Mesendoderm (in vitro differentiated cells): ENCODE results near the gene RPS6KA5.

Experiments used
- DNase-seq: peaks from one replicate; pipeline ENCODE4 v3.0.0; 2013
- H2AK5ac ChIP-seq: 2 replicates; pipeline ENCODE4 v1.6.1; 2013; ENCODE audit warnings: low read length, inconsistent platforms
- H2BK120ac ChIP-seq: 2 replicates; pipeline ENCODE4 v1.6.1; 2013; ENCODE audit warnings: low read depth, mild to moderate bottlenecking, low read length, moderate library complexity, mixed read lengths
- H2BK15ac ChIP-seq: replicated peaks from 2 replicates; pipeline ENCODE4 v1.6.1; 2013; ENCODE audit warnings: low read depth, mild to moderate bottlenecking, moderate library complexity
- H2BK5ac ChIP-seq: 2 replicates; pipeline ENCODE4 v1.6.1; 2013; ENCODE audit warnings: low read length, inconsistent platforms
- H3K18ac ChIP-seq: 2 replicates; pipeline ENCODE4 v1.6.1; 2013; ENCODE audit warnings: mild to moderate bottlenecking, low read length, mixed read lengths
- H3K23ac ChIP-seq: one replicate; pipeline ENCODE4 v1.6.1; 2013; ENCODE audit warnings: low read length
- H3K27ac ChIP-seq: 2 replicates; pipeline ENCODE4 v1.5.1; 2013; ENCODE audit warnings: low read depth, mild to moderate bottlenecking, inconsistent platforms, low read length, moderate library complexity
- H3K27me3 ChIP-seq: 2 replicates; pipeline ENCODE4 v1.6.1; 2013; ENCODE audit warnings: low read length, control low read depth, mild to moderate bottlenecking, inconsistent platforms; ENCODE audit not compliant: insufficient read depth, poor library complexity
- H3K36me3 ChIP-seq: 2 replicates; pipeline ENCODE4 v1.6.1; 2013; ENCODE audit warnings: low read length, inconsistent platforms; ENCODE audit not compliant: control insufficient read depth, insufficient read depth
- H3K4ac ChIP-seq: one replicate; pipeline ENCODE4 v1.6.1; 2013; ENCODE audit warnings: low read depth, mild to moderate bottlenecking, low read length, moderate library complexity
- H3K4me1 ChIP-seq: 2 replicates; pipeline ENCODE4 v1.6.1; 2013; ENCODE audit warnings: low read depth, low read length, inconsistent platforms; ENCODE audit not compliant: control insufficient read depth
- H3K4me2 ChIP-seq: 2 replicates; pipeline ENCODE4 v1.6.1; 2013; ENCODE audit warnings: low read length
- H3K4me3 ChIP-seq: 2 replicates; pipeline ENCODE4 v1.5.1; 2013; ENCODE audit warnings: mild to moderate bottlenecking, low read length
- H3K56ac ChIP-seq: one replicate; pipeline ENCODE4 v1.6.1; 2013; ENCODE audit warnings: low read length
- H3K79me1 ChIP-seq: 2 replicates; pipeline ENCODE4 v1.6.1; 2013; ENCODE audit warnings: low read length, inconsistent platforms
- H3K79me2 ChIP-seq: 2 replicates; pipeline ENCODE4 v1.6.1; 2013; ENCODE audit warnings: mild to moderate bottlenecking, low read length; ENCODE audit not compliant: control insufficient read depth, insufficient read depth
- H3K9ac ChIP-seq: 2 replicates; pipeline ENCODE4 v1.6.1; 2013; ENCODE audit warnings: low read length, inconsistent platforms
- H4K5ac ChIP-seq: one replicate; pipeline ENCODE4 v1.6.1; 2013; ENCODE audit warnings: low read length
- H4K8ac ChIP-seq: one replicate; pipeline ENCODE4 v1.6.1; 2013; ENCODE audit warnings: low read depth, mild to moderate bottlenecking, control low read depth, low read length, moderate library complexity
- WGBS: extraction: QIAGEN DNeasy Blood & Tissue Kit; methylation state at CpG from one replicate; pipeline ENCODE4 v1.1.7; 2013; ENCODE audit warnings: low lambda C conversion rate, missing lambda C conversion rate; ENCODE audit not compliant: insufficient coverage; ENCODE audit errors: extremely low coverage; 5-methylcytosine and 5-hydroxymethylcytosine counted together

The RPS6KA5 gene

GRCh38 chr14:90976101-90976500 lies 84.3 kb downstream of the RPS6KA5 start:
- no peak overlapping the region for H3K27ac ChIP-seq
- H4K8ac ChIP-seq = no peak overlapping the region
- no peak overlapping the region for H3K4me2 ChIP-seq
- no peaks in the 10 kb centered on the region for H3K27me3 ChIP-seq
- no peaks in the 10 kb centered on the region for H3K4me1 ChIP-seq
- no peak overlapping the region for H3K23ac ChIP-seq
- H3K4ac ChIP-seq = no peak overlapping the region
- WGBS = no CpG with 5 or more reads among the region's 3 CpGs
- H3K36me3 ChIP-seq = no peaks in the 10 kb centered on the region
- no peak overlapping the region for H3K9ac ChIP-seq
- no peak overlapping the region for H2BK15ac ChIP-seq
- H2BK120ac ChIP-seq = no peak overlapping the region
- H3K56ac ChIP-seq = no peak overlapping the region
- H2BK5ac ChIP-seq = no peak overlapping the region
- no peak for DNase-seq
- H3K79me1 ChIP-seq = no peaks in the 10 kb centered on the region
- no peak overlapping the region for H4K5ac ChIP-seq
- no peak overlapping the region for H3K18ac ChIP-seq
- no peak overlapping the region for H2AK5ac ChIP-seq
- no peaks in the 10 kb centered on the region for H3K79me2 ChIP-seq
- no peak overlapping the region for H3K4me3 ChIP-seq

GRCh38 chr14:90971687-90972086 lies 88.8 kb downstream of the RPS6KA5 start:
- H3K18ac ChIP-seq = no peak overlapping the region
- H4K5ac ChIP-seq = no peak overlapping the region
- H3K79me1 ChIP-seq = no peaks in the 10 kb centered on the region
- no peak overlapping the region for H2BK5ac ChIP-seq
- no peak overlapping the region for H3K4ac ChIP-seq
- no peak overlapping the region for H4K8ac ChIP-seq
- no peaks in the 10 kb centered on the region for H3K4me1 ChIP-seq
- no peak overlapping the region for H3K27ac ChIP-seq
- H3K9ac ChIP-seq = no peak overlapping the region
- H3K56ac ChIP-seq = no peak overlapping the region
- no peak for DNase-seq
- no peak overlapping the region for H2BK120ac ChIP-seq
- no peaks in the 10 kb centered on the region for H3K79me2 ChIP-seq
- H3K27me3 ChIP-seq = no peaks in the 10 kb centered on the region
- H3K23ac ChIP-seq = no peak overlapping the region
- H3K4me2 ChIP-seq = no peak overlapping the region
- H2BK15ac ChIP-seq = no peak overlapping the region
- H2AK5ac ChIP-seq = no peak overlapping the region
- no peaks in the 10 kb centered on the region for H3K36me3 ChIP-seq
- H3K4me3 ChIP-seq = no peak overlapping the region

- WGBS = no CpG with 5 or more reads among the region's 1 CpG
- no peak overlapping the region for H4K8ac ChIP-seq
Measured at GRCh38 chr14:90970167-90970600, 90.3 kb downstream of the RPS6KA5 start.

DNA sequence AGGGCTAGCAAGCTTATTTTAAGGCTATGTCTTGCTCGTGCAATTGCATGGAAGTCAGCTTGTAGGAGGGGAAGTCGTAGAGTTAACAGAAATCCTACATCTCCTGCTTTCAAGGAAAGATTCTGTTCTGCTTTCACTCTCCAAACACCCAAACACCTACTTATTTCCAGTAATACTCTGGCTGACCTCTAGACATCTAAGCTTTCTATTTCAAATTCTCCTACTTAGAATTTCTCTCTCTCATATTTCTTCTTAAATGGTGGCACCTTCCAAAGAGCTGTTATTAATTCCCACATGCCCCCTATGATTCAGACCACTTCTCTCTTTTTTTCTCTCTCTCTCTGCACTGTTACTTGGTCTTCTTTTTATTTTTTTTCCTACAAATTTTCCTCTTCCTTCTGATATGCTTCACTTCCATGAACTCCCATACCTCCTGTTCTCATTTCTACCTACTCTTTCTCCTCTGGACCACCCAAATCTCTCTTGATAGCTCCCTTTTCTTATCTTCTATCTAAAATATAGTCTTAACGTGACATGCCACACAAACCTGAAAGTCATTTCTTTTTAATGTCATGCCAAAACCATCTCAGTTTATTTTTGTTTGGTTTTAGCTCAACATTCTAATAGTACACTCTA lies 90.8 kb downstream of the RPS6KA5 start:
- H4K8ac ChIP-seq = no peak overlapping the region
- H3K4me2 ChIP-seq = no peak overlapping the region
- no peak overlapping the region for H4K5ac ChIP-seq
- H3K4me1 ChIP-seq = no peaks in the 10 kb centered on the region
- H2BK5ac ChIP-seq = no peak overlapping the region
- H3K79me2 ChIP-seq = no peaks in the 10 kb centered on the region
- H3K18ac ChIP-seq = no peak overlapping the region
- no peak overlapping the region for H3K27ac ChIP-seq
- H3K36me3 ChIP-seq = no peaks in the 10 kb centered on the region
- H3K9ac ChIP-seq = no peak overlapping the region
- H3K4ac ChIP-seq = no peak overlapping the region
- H3K23ac ChIP-seq = no peak overlapping the region
- no peak overlapping the region for H3K4me3 ChIP-seq
- no peak overlapping the region for H2BK120ac ChIP-seq
- no peak overlapping the region for H3K56ac ChIP-seq
- no peak for DNase-seq
- H3K79me1 ChIP-seq = no peaks in the 10 kb centered on the region
- no peak overlapping the region for H2AK5ac ChIP-seq
- no peaks in the 10 kb centered on the region for H3K27me3 ChIP-seq
- WGBS = no CpG with 5 or more reads among the region's 3 CpGs
- no peak overlapping the region for H2BK15ac ChIP-seq

More at GRCh38 chr14:90970167-90970600, 90.3 kb downstream of the RPS6KA5 start:
- Histone ChIP-seq H3K4me3 (no peak overlapping the region), H3K9ac (no peak overlapping the region), H3K4me1 (no peaks in the 10 kb centered on the region), H2AK5ac (no peak overlapping the region), H3K79me2 (no peaks in the 10 kb centered on the region), H3K27me3 (no peaks in the 10 kb centered on the region), H3K27ac (no peak overlapping the region), H2BK120ac (no peak overlapping the region), H3K4me2 (no peak overlapping the region), H2BK5ac (no peak overlapping the region), H3K23ac (no peak overlapping the region), H3K56ac (no peak overlapping the region), H4K5ac (no peak overlapping the region), H2BK15ac (no peak overlapping the region), H3K36me3 (no peaks in the 10 kb centered on the region), H3K79me1 (no peaks in the 10 kb centered on the region), H3K18ac (no peak overlapping the region), H3K4ac (no peak overlapping the region)
- DNase-seq = no peak

DNA sequence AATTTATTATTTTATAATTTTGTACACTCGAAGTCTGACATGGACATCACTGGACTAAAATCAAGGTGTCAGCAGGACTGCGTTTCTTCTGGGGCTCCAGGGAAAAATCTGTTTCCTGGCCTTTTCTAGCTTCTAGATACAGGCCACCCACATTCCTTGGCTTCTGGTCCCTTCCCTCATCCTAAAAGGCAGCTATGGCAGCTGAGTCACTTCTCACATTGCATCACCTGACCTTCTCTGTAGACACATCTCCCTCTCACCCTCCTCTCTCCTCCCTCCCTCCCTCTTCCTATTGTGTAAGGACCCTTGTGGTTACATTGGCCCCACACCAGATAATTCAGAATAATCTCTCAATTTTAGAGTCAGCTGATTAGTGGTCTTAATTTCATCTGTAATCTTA lies 92.4 kb downstream of the RPS6KA5 start:
- peak; percentile 6 for DNase-seq
- Histone ChIP-seq H3K23ac (no peak overlapping the region), H3K27ac (no peak overlapping the region), H3K56ac (no peak overlapping the region), H2BK120ac (no peak overlapping the region), H3K18ac (no peak overlapping the region), H2AK5ac (no peak overlapping the region), H3K79me1 (no peaks in the 10 kb centered on the region), H3K79me2 (no peaks in the 10 kb centered on the region), H3K4me1 (no peaks in the 10 kb centered on the region), H2BK5ac (no peak overlapping the region), H3K4ac (no peak overlapping the region), H4K8ac (no peak overlapping the region), H3K4me3 (no peak overlapping the region), H3K4me2 (no peak overlapping the region), H4K5ac (no peak overlapping the region), H3K36me3 (no peaks in the 10 kb centered on the region), H2BK15ac (no peak overlapping the region), H3K27me3 (no peaks in the 10 kb centered on the region), H3K9ac (no peak overlapping the region)
- WGBS = no CpG with 5 or more reads among the region's 2 CpGs

GRCh38 chr14:90966493-90966892 lies 93.9 kb downstream of the RPS6KA5 start:
- Histone ChIP-seq H3K27ac (no peak overlapping the region), H3K18ac (no peak overlapping the region), H2BK5ac (no peak overlapping the region), H2BK15ac (no peak overlapping the region), H3K79me2 (no peaks in the 10 kb centered on the region), H3K9ac (no peak overlapping the region), H4K8ac (no peak overlapping the region), H4K5ac (no peak overlapping the region), H3K27me3 (no peaks in the 10 kb centered on the region), H3K4ac (no peak overlapping the region), H2BK120ac (no peak overlapping the region), H3K4me1 (no peaks in the 10 kb centered on the region), H3K56ac (no peak overlapping the region), H2AK5ac (no peak overlapping the region), H3K23ac (no peak overlapping the region), H3K36me3 (no peaks in the 10 kb centered on the region), H3K79me1 (no peaks in the 10 kb centered on the region), H3K4me3 (no peak overlapping the region), H3K4me2 (no peak overlapping the region)
- no peak for DNase-seq
- WGBS = no CpG with 5 or more reads among the region's 3 CpGs
